HG02798 (cell line): ENCODE data around the gene PSTPIP2.

ENCODE experiments used
- ATAC-seq: cut with Tn5 transposase; IDR thresholded peaks from one replicate; pipeline ENCODE4 v1.9.1; 2021; ENCODE audit warnings: mild to moderate bottlenecking; ENCODE audit not compliant: unreplicated experiment, poor library complexity

The PSTPIP2 gene

DNA sequence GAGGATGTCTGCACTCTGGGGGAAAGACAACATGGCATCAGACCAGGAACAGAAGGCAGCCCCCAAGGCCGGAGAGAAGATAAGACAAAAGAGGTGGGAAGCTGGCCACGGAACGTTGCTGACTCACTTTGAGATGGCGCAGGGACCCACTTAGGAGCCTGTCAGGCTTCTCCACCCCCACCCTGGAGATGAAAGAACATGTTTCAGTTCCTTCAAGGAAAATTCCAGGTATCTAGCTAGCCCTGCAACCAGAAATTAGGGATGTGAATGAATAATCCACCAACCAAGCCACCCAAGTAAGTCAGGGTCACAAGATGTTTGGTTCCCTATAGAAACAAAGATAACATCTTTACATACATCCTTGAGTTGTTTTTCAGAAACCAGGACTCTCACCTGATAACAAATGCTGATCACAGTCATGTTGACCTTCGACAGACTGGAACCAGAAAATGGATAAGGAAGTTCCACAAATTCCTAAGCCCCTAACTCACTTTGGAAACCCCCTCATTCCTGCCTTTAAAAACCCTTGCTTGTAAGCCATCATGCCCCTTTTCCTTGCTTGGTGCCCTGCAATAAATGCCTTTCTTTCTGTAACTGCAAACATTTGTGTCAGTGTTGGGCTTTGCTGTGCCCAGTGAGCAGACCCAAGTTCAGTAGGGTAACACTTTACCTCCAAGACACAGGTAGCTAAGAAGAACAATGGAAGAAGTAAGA is 31.9 kb downstream of the PSTPIP2 start:
- no peak for ATAC-seq

DNA sequence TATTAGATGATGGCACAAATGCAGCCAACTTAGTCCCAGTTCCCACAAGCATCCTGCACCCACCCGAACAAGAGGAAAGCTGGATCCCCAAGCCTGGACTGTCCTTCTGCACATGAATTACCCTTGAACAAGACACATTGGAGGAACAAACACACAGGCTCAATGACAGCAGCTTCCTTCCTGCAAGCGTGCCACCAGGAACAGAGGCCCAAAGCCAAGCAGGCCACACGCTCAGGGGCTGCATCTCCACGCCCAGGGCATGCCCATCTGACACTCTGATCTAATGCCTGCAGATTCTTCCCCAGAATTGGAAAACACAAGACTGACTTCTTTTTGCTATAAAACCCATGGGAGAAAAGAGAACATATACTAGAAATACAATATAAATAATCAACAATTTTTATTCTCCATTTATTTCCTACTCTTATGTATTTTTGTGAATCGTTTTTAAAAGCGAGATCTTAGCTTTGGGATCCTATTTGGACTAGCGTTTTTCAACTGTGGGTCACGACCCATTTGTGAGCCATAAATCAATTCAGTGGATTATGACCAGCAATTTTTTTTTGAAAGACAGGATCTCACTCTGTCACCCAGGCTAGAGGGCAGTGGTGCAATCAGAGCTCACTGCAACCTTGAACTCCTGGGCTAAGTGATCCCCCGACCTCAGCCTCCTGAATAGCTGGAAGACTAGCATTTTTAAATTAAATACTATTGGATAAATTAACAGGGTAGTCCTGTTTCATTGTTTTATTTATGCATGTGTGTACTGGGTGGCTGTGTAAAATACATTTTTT is 34.4 kb downstream of the PSTPIP2 start:
- no peak for ATAC-seq

DNA sequence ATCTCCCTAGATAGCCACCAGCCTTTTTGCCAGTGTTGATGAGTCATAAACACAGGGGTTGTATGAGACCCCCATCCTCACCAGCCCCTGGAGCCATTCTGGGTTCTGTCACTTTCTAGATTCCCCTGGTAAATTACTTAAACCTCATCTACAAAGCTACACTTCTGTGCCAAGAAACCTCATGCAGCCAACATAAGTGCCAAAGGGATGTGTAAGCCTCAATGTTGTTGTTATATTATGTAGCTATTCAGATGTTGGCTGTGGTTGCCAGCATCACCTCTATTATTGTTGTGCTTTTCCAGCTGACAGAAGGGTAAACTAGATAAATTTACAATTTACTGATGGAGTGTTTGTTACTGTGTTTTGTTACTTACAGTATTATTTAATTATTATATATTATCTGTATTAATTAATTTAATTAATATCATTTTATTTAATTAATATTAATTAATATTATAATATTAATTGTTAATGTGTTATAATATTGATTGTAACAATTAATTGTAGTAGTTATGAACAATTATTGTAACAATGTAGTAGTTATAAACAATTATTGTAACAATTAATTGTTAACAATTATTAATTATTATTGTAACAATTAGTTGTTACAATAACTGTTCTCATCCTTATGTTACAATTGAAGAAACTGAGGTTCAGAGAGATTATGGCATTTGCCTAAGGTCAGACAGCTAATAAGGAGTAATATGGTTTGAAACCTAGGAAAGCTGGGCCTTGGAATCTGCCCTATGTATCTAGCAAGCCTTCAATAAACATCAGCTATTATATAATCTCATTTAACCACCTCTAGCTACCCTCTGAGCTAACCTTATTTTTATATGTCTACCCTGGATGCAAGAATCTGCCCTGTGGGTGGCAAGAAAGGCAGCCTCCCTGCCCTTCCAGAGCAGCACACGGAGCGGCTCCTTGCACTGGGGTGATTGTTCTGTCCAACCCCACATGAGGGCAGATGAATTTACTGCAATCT is 36.1 kb downstream of the PSTPIP2 start:
- no peak for ATAC-seq

DNA sequence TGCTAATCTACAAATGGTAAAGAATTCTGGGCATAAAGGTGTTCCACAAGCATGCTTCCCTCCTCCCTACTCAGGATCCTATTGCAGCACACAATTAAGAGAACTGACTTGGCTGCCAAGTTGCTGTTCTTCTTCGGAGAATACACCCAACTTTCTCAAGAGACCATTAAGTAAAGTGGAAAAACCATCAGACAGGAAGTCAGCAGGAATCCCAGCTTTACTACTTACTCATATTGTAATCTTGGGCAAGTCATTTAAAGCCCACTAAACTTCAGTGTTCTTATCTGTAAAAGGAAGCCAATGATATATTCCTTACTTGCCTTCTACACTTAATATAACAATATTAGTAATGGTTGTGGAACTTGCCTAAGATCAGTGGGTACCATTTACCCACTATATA is 37.8 kb downstream of the PSTPIP2 start:
- ATAC-seq, result no peak

DNA sequence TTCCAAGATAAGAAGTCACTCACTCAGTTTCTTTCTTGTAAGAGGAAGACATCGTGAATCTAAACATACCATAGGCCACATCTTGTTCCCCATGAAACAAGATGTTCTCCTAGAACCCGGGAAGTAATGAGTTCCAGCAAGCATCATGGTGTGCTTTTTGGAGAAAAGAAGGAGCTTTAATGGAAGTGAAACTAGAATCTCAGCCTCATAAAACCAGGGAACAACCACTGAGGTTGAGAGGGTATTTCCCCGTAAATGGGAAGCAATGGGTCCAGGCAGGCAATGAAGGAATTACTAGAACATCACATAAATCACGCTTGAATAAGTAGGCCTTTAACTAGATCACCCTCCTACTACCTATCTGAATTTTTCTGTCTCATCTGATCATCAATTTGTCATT is 40.3 kb downstream of the PSTPIP2 start:
- ATAC-seq, result no peak

GRCh38 chr18:46028536-46028891 is 43.5 kb downstream of the PSTPIP2 start:
- no peak for ATAC-seq

GRCh38 chr18:46019936-46020335 is 52.1 kb downstream of the PSTPIP2 start:
- no peak for ATAC-seq

- ATAC-seq, result peak; percentile 39
These were observed 58.4 kb downstream of the PSTPIP2 start for GRCh38 chr18:46013484-46014189.

DNA sequence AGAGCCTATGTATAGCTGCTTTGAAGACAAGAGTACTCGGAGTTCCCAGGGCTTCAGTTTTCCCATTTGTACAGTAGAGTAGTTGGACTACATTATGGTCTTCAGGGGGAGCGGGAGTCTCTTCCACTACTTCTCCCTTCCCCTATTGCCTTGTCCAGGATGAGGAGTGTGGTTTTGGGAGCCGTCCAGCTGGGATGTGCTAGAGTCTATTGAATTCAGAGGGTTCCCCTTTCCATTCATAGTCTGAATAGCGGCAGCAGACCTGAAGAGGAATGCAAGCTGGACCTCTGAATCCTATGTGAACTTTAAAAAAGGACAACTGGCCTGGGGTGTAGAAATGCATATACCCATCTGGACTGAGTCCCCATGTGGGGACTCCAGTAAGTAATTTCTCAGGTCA is 61.4 kb downstream of the PSTPIP2 start:
- ATAC-seq, result no peak

DNA sequence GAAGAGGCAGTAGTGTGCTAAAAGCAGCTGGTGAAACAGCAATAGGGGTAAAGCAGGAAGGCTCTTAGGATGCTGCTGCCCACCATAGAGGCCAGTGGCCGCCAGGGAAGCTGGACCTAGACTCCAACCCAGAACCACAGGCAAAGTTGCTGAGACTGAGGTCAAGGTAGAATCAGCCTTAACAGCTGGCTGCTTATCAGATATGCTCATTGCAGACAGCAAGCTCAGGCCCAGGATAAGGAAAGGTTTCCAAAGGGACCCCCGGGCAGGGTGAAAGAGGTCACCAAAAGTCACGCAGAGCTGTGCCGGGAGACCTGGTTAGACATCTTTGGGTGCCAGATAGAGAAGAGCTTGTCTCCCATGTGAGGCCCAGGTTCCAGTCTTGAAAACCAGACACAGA is 62.0 kb downstream of the PSTPIP2 start:
- no peak for ATAC-seq

- ATAC-seq, result no peak
These were observed 62.8 kb downstream of the PSTPIP2 start for GRCh38 chr18:46009125-46009840.

DNA sequence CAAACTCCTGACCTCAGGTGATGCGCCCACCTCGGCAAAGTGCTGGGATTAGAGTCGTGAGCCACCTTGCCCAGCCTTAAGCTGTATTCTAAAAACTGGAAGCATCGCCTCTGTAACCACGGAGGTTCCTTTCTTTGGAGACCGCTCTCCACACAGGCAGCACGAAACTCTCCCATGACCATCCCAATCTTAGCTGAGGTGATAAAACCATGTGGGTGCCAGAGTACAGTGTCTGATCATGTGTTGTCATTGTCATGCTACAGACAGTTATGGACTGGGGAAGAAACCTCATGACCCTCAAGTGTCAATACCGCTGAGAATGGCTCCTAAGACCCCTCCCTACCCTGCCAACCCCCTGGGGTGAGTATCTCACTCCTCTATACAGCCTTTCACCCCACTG is 63.5 kb downstream of the PSTPIP2 start:
- no peak for ATAC-seq

DNA sequence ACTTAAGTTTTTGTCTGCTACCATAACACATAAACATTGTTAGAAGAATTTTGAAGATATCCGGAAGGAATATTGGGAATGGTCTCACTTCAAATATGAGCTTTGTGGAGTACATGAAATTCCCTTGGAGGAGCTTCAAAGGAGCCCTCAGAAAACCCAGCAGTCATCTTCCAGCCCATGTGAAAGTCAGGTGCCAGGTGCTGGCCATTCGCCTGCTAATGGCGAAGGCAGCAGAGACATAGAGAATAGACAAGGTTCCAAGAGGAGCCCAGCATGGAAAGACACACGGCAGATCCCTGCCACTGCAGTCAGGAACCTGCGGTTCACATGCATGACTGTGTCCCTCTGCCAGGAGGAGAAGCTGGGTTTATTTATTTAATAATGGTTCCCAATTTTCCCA is 64.9 kb downstream of the PSTPIP2 start:
- no peak for ATAC-seq

- no peak for ATAC-seq
These were observed 69.1 kb downstream of the PSTPIP2 start for GRCh38 chr18:46002934-46003333.

DNA sequence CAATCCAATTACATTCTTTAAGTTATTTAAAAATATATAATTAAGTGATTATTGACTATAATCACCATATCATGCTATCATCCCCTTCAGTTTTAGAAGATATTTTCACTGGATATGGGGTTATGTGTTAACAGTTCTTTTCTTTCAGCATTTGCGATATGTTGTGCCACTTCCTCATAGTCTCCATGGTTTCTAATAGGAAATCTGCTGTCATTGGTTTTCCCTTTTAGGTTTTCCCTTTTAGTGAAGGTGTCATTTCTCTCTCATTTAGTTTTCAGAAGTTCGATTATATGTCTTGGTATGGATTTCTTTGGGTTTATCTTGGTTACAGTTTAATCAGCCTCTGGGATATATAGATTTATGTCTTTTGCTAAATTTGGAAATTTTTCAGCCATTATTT is 70.2 kb downstream of the PSTPIP2 start:
- ATAC-seq, result no peak

GRCh38 chr18:46001074-46001473 is 71.0 kb downstream of the PSTPIP2 start:
- ATAC-seq, result no peak

DNA sequence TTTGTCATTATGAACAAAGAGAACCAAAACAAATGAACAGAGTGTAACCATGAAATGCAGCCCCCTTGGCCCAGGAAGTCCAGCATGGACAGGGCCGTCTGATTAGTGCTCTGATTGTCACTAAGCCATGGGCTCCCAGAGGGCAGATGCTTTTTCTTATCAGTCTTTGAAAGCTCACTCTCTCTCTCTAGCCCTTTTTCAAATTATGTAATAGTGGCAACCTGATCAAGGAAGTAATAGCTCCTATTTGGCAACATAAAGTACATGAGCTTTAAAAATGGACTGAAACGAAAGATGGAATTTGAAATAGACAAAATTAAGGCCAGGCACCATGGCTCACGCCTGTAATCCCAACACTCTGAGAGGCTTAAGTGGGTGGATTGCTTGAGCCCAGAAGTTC is 72.5 kb downstream of the PSTPIP2 start:
- no peak for ATAC-seq

DNA sequence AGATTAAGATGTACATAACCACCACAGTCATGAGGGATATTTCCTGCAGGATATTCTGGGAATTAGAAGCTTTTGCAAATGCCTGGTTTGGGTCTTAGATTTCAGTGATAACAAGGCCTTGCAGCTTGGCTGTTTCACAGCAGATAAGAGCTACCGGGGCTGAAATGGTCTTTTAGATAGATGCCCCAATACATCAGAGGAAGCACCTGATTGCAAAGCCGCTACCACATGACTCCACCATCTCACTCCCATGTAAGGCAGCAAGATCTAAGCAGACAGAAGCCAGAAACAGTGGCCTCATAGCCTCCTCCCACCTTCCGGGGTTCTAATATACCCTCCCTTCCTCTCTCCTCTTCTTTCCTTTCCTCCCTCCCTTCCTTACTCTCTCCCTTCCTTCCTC is 73.8 kb downstream of the PSTPIP2 start:
- no peak for ATAC-seq

GRCh38 chr18:45997700-45998151 is 74.3 kb downstream of the PSTPIP2 start:
- ATAC-seq, result no peak
